OCI-LY1 (cell line): ENCODE measurements around the gene MELTF.

Source experiments
- CTCF ChIP-seq: fragments of 200-600 bp; sonication (generic), shearing (Covaris generic); IDR thresholded peaks from 2 replicates; pipeline ENCODE4 v1.5.1; 2017; ENCODE audit warnings: mild to moderate bottlenecking, antibody characterized with exemption, low read length, moderate library complexity, mixed read lengths
- EZH2 ChIP-seq: fragments of 200-600 bp; sonication (generic), shearing (Covaris generic); IDR thresholded peaks from 2 replicates; pipeline ENCODE4 v1.8.0; 2017; ENCODE audit warnings: borderline replicate concordance, mixed run types, mild to moderate bottlenecking, antibody characterized with exemption, low read length, moderate library complexity, mixed read lengths

DNA sequence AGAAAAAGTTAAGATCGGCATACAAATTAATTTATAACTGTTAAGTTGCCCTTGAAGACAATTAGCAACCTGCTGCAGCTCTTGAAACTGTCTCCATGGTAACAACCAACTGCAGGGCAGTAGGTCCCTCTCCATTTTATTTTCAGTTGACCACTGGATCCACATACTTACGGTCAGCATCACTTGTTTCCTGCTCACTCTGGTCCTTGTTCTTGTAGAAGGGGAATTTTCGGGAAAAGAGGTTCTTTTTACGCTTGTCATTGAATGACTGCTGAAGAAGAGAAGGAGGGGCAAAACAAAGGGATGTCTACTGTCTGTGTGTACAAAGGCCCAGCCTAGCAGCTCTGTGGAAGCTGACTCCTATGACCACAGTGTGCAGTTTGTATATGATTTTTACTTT lies 46.8 kb upstream of the MELTF start:
- TF ChIP-seq CTCF (no peak), EZH2 (no peak)
